Measurements from ENCODE around the gene RUNX1.

RUNX1 gene

DNA sequence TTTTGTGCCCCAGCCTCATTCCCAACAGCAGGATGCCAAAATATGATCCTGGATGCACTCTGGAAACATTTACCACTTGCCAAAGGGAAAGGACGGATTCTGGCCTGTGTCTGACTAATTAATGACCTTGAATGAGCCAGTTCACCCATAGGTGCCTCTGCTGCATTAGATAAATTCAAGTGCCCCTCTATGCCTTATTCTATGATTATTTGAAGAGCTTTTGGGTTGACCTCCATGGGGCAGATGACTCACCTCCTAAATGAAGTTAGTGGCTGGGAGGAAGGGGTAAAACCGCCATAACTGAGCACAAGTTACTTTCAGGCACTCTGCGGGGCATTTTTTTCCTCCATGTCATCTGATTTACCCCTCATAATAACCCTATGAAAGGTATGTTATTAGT is 282.2 kb downstream of the RUNX1 start:
- DNase-seq (ENCODE audit: extremely low read depth, insufficient read length): no peak
- Histone ChIP-seq H3K36me3 (ENCODE audit: control insufficient read depth, insufficient read depth, low read length) (no peaks in the 10 kb centered on the region), H3K4me3 (replicated peaks; ENCODE audit: low read depth, low read length) (no peak overlapping the region), H3K27me3 (replicated peaks; ENCODE audit: control insufficient read depth, insufficient read depth, low read length) (no peaks in the 10 kb centered on the region)
- TF ChIP-seq, protein P1, sequence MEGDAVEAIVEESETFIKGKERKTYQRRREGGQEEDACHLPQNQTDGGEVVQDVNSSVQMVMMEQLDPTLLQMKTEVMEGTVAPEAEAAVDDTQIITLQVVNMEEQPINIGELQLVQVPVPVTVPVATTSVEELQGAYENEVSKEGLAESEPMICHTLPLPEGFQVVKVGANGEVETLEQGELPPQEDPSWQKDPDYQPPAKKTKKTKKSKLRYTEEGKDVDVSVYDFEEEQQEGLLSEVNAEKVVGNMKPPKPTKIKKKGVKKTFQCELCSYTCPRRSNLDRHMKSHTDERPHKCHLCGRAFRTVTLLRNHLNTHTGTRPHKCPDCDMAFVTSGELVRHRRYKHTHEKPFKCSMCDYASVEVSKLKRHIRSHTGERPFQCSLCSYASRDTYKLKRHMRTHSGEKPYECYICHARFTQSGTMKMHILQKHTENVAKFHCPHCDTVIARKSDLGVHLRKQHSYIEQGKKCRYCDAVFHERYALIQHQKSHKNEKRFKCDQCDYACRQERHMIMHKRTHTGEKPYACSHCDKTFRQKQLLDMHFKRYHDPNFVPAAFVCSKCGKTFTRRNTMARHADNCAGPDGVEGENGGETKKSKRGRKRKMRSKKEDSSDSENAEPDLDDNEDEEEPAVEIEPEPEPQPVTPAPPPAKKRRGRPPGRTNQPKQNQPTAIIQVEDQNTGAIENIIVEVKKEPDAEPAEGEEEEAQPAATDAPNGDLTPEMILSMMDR (IDR thresholded peaks at IDR 0.05; ENCODE audit: insufficient read depth, low read length, poor library complexity, severe bottlenecking): no peak

DNA sequence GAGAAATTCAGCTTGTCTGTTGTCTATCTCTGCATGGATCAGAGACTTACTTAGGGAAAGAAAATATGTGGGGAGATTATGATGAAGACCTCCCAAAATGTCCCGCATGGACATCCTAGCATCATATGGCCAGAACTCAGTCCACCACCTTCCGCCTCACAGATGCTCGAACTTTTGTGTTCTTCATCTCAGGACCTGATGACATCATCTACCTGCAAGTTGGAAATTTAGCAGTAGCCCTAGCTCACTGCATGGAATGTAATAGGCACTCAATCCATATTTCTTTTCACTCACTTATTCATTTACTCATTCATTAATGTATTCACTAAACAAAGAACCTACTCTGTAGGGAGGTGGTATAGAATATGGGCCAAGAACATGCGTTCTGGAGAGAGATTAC is 283.5 kb downstream of the RUNX1 start:
- no peaks in the 10 kb centered on the region for H3K27me3 ChIP-seq (replicated peaks; ENCODE audit: control insufficient read depth, insufficient read depth, low read length)
- TF ChIP-seq, protein P1 (IDR thresholded peaks at IDR 0.05; ENCODE audit: insufficient read depth, low read length, poor library complexity, severe bottlenecking): no peak
- DNase-seq (ENCODE audit: extremely low read depth, insufficient read length): no peak
- no peak overlapping the region for H3K4me3 ChIP-seq (replicated peaks; ENCODE audit: low read depth, low read length)
- H3K36me3 ChIP-seq (ENCODE audit: control insufficient read depth, insufficient read depth, low read length): no peaks in the 10 kb centered on the region

DNA sequence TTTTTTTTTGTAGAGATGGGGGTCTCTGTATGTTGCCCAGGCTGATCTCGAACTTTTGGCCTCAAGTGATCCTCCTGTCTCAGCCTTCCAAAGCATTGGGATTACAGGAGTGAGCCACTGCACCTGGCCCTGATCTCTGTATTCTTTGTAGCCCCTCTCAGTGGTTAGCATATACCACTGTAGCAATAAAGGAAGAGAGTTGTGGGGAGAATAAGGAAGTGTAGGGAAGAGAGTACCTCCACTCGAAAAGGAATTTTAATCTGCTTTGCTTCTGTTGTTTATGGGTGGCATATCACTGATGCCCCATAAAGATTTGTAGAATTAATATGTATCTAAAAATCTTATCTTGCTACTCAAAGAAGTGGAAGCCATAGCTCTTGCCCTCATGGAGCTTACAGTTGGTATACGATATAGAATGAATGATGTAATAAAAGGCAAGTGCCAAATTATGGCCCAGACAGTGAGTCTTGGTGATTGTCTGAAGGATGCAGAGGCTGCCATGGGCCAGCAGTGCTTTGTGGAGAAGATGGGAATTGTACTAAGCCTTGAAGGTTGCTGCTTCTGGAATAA is 284.3 kb downstream of the RUNX1 start:
- H3K4me3 ChIP-seq (replicated peaks; ENCODE audit: low read depth, low read length): no peak overlapping the region
- no peaks in the 10 kb centered on the region for H3K36me3 ChIP-seq (ENCODE audit: control insufficient read depth, insufficient read depth, low read length)
- H3K27me3 ChIP-seq (replicated peaks; ENCODE audit: control insufficient read depth, insufficient read depth, low read length): no peaks in the 10 kb centered on the region
- TF ChIP-seq, protein P1 (IDR thresholded peaks at IDR 0.05; ENCODE audit: insufficient read depth, low read length, poor library complexity, severe bottlenecking): no peak
- no peak for DNase-seq (ENCODE audit: extremely low read depth, insufficient read length)

DNA sequence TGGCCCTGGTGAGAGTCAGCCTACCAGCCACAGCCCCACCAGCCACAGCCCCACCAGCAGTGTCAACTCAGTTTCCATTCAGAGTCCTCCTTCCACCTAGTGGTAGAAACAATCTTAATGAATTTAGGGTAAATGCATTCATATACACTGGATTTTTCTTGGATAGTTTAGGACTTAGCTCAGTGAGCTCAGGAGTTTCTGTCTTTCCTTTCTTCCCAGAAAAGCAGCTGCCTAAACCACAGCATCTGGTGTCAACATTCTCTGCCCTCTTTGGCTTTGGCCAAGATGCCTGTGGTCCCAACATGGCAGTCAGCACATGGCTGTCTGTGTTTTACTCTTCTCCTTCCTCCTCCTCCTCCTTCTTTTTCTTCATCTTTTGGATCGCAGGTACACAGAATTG is 286.3 kb downstream of the RUNX1 start:
- H3K27me3 ChIP-seq (replicated peaks; ENCODE audit: control insufficient read depth, insufficient read depth, low read length): no peaks in the 10 kb centered on the region
- no peaks in the 10 kb centered on the region for H3K36me3 ChIP-seq (ENCODE audit: control insufficient read depth, insufficient read depth, low read length)
- H3K4me3 ChIP-seq (replicated peaks; ENCODE audit: low read depth, low read length): no peak overlapping the region
- DNase-seq (ENCODE audit: extremely low read depth, insufficient read length): no peak
- TF ChIP-seq, protein P1 (IDR thresholded peaks at IDR 0.05; ENCODE audit: insufficient read depth, low read length, poor library complexity, severe bottlenecking): no peak

DNA sequence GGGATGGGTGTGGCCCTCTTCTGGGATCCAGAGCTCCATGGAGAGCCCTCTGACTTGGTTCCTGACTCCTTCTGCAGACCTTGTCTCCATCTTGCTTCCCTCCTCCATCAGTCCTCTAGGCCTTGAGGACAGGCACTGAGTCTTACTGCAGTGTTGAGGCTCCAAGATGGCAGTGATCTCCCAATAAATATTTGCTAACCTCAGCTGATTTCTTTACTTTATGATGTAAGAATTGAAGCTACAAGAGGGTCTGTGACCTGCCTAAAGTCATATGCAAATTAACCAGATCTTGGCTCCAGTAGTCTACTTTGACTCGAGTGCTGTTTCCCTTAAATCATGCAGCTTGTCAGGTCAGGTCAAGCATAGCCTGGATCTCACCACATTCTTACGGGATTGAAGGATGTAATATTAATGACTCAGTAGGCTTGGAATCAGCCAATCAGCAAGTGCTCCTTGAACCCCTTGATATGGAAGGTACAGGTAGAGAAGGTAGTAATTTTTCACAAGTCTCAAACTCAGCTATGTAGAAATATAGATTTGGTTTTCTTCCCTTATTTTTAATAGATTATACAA is 287.3 kb downstream of the RUNX1 start:
- H3K4me3 ChIP-seq (replicated peaks; ENCODE audit: low read depth, low read length): no peak overlapping the region
- no peaks in the 10 kb centered on the region for H3K27me3 ChIP-seq (replicated peaks; ENCODE audit: control insufficient read depth, insufficient read depth, low read length)
- DNase-seq (ENCODE audit: extremely low read depth, insufficient read length): no peak
- H3K36me3 ChIP-seq (ENCODE audit: control insufficient read depth, insufficient read depth, low read length): no peaks in the 10 kb centered on the region
- TF ChIP-seq, protein P1 (IDR thresholded peaks at IDR 0.05; ENCODE audit: insufficient read depth, low read length, poor library complexity, severe bottlenecking): no peak
